Activated CD8-positive, alpha-beta memory T cell treated with anti-CD3 and anti-CD28 coated beads, Interleukin-2, amount 50 U/mL, for 24 hours (primary cell): ENCODE measurements around the gene ATF2.

Experiments
- DNase-seq: peaks from one replicate; pipeline ENCODE4 v3.0.0-alpha.2; 2020; ENCODE audit errors: extremely low read depth

ATF2 gene

DNA sequence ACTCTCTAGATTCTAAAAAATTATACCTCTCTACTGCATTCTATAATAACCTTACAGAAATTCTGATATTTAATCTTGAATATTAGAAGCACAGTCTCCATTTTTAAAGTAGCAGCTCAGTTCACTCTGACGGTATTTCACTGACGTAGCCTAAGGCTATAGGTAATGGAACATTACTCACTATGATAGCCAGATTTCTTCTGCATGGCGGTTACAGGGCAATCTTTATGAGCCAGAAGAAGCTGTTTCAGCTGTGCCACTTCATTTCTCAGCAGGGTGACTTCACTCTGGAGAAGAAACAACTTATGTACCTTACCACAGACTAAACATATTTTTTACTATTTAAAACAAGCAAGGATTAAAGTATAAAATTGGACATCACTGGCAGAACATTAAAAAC, 87.5 kb downstream of the ATF2 start:
- DNase-seq: no peak

- DNase-seq: no peak
Observed at GRCh38 chr2:175076272-175076671, 91.7 kb downstream of the ATF2 start.

- DNase-seq: no peak
Observed at GRCh38 chr2:175074478-175074877, 93.5 kb downstream of the ATF2 start.

DNA sequence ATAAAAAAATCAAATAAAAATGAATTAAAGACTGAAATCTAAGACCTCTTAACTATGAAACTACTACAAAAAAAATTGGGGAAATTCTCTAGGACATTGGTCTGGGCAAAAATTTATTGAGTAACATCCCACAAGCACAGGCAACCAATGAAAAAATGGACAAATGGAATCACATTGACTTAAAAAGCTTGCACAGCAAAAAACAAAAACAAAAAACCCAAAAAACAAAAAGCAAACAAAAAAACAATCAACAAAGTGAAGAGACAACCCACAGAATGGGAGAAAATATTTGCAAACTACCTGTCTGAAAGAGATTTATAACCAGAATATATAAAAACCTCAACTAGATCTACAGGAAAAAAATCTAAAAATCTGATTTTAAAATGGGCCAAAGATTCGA, 99.5 kb downstream of the ATF2 start:
- DNase-seq: no peak

DNA sequence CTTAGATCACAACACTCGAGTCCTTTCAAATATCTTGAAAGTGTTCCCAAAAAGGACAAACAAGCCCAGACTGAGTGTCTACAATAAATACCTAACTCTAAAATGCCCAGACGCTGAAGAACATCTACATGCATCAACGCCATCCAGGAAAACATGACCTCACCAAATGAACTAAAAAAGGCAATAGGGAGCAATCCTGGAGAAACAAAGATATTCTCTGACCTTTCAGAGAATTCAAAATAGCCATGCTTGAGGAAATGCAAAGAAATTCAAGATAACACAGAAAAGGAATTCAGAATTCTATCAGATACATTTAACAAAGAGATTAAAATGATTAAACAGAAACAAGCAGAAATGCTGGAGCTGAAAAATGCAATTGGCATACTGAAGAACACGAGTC, 101.6 kb downstream of the ATF2 start:
- no peak for DNase-seq

GRCh38 chr2:175064797-175065196, 103.2 kb downstream of the ATF2 start:
- no peak for DNase-seq

GRCh38 chr2:175063741-175064140, 104.3 kb downstream of the ATF2 start:
- DNase-seq: no peak

GRCh38 chr2:175062787-175063585, 105.0 kb downstream of the ATF2 start:
- DNase-seq: no peak

- no peak for DNase-seq
Observed at GRCh38 chr2:175057078-175057685, 110.8 kb downstream of the ATF2 start.

GRCh38 chr2:175055993-175056392, 112.0 kb downstream of the ATF2 start:
- DNase-seq: no peak

GRCh38 chr2:175054340-175054739, 113.7 kb downstream of the ATF2 start:
- DNase-seq: no peak

GRCh38 chr2:175049661-175050060, 118.3 kb downstream of the ATF2 start:
- DNase-seq: no peak

DNA sequence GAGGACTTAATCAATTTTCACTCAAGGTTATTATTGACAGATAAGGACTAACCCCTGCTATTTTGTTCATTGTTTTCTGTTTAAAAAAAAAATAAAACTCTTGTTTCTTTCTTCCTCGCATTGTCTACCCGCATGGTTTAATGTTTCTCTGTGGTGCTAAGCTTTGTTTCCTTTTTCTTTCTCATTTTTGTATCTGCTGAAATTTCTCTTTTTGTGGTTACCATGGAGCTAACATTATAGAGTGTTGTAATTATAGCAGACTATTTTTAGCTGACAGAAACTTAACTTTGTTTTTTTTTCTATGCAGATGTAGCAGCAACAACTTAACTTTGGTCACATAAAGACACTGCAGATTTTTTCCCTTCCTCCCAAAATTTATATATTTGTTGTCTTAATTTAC, 119.7 kb downstream of the ATF2 start:
- DNase-seq: no peak

DNA sequence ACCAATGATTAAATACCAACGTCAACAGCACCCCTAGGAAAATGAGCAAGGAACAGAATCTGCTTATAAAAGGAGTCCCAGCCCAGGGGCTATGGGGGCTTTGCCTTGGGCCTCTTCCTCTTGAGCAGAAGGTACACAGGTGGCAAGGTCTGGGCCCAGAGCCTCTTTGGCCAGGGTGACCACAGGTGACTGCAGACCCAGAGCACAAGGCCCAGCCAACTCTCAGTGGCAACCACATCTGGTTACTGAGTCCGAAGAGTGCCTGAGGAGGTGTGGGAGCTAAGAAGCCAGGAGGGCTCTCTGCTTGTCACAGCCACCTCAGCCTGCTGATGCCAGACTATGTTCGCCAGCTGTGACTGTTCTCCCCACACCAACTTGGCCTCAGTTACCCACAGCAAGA, 128.5 kb downstream of the ATF2 start:
- DNase-seq: no peak

DNA sequence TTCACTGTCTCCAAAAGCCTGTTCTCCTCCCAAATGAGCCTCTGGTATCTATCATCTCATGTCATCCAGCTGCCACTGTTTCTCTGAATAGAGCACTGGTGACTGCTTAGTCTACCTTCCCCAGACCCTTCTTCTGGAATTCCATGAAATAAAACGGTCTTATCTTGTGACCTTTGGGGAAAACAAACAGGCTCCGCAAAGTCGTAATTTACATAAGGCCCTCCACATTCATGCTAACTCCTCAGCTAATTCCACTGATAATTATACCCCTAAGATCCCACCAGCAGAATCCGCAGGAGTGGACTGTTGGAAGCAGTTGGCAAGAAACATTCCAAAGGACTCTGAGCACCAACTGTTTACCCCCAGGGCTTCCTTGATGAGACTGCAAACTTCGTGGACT, 129.0 kb downstream of the ATF2 start:
- no peak for DNase-seq

GRCh38 chr2:175037941-175038340, 130.1 kb downstream of the ATF2 start:
- no peak for DNase-seq

DNA sequence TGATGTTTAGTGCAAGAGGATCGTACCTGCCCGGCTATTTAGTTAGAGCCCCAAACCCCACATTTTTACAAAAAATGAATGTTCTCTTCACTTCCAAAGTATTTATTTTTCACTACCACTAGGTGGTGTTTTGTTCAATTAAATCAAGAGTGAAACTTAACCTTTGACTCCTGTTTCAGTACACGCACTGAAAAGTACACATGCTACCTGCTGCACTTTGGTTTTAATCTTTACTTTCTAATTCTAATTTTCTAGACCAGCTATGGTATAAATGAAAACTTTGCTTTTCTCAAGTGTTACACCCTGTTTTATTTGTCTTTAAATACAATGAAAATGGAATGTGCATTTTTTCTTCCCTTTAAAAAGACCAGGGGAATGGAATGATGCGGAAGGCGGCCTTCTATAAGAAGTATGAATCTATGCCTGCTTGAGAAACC, 131.4 kb downstream of the ATF2 start:
- no peak for DNase-seq

DNA sequence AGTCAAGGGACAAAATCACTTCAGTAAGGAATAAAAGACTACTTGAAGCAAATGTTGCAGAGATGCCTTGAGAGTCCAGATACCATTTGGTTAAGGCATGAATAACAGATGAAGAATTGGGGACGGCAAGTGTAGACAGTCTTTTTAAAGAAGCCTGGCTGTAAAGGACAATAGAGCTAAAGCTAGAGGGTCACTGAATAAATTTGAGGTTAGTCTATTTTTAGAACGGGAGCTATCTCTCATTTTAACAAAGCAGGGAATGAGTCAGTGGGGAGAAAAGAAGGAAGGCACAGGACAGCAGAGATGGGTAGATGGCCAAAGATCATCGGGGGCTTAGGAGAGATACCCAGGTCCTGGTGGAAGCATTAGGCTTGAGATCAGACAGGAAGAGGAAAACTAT, 132.2 kb downstream of the ATF2 start:
- no peak for DNase-seq

- no peak for DNase-seq
Observed at GRCh38 chr2:175034716-175035115, 133.3 kb downstream of the ATF2 start.

GRCh38 chr2:175030380-175031271, 137.4 kb downstream of the ATF2 start:
- no peak for DNase-seq

DNA sequence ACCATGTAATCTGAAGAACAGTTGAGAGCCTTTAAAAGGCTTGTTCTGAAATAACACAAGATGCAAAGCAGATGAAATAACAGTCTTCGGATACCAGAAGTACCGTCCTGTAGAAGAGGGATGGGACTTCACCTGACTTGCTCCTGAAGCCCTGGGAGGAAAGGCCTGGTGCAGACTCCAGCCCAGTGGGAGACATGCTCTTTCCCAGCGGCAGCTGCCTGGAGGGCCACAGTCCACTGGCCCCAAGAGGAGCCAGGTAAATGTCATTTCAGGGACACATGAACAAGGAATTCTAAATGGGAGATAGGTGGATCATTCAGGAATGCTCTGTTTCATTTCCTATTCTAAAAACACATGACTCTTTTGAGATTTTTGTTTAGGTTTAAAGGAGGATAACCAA, 140.2 kb downstream of the ATF2 start:
- no peak for DNase-seq

GRCh38 chr2:175026385-175026784, 141.6 kb downstream of the ATF2 start:
- no peak for DNase-seq

DNA sequence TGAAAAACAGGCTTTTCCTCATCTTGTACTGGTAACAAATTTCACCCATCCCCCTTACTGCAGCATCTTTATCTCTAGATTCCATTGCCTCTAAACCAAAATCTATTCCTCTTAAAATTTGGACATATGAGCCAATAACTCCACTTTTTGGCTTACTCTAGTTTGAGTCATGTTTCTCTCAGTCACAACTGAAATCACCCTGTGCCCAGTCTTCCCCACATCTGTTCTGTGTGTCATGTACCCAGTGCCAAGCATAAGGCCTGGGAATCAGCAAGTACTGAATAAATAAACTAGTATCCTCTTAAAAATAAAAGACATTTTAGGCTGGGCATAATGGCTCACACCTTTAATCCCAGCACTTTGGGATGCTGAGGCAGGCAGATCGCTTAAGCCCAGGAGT, 142.1 kb downstream of the ATF2 start:
- no peak for DNase-seq
